ENCODE data around the gene COL4A2. TPM values are rescaled to one million over a fixed set of nuclear protein-coding genes. Genes with fewer than 3 reads are reported as not detected.

The COL4A2 gene
- polyA plus RNA-seq, 12 donors, result 347 to 994 (median 444) TPM

DNA sequence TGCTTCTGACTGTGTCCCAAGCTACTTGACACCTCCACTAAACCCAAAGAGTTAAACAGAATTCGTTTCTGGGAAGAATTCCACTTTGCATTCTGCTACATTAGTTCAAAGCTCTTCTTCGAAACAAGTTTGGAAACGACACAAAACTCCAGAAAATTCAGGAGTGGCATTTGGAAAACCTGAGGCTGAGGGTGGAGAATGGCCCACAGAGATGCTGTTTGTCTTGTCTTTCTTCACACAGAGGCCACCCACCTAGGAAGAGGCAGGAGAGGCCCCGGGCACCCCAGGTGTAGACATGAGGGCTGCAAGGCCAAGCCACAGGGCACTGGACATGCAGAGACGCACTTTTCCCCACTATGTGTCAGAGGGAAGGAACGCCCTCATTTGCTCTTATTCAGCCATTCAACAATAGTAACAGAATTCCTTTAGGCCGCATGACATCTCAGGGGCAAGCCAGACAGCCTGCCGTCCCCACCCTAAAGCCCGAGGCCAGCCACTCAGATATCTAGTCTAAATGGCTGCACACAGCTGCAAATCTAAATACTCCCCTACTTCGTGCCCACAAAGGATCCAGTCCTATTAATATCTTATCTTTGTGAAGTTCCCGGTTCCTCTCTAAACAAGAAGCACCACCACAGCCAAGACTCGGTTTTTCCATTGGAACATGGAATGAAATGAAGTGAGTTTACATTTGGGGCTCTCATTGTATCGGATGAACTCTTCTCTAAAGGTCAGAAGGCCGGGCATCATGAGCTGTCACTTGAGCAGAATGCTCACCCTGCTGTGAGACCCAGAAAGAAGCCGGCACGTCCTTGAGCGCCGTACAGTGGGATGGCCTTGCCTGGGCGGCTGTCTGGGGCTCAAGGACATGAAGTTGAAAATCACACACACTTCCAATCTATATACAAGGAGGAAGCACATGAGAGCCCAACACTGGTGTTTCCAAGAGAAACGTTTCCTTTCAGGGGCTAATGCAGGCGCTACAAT is 20.0 kb upstream of the COL4A2 start:
- no peak for DNase-seq

DNA sequence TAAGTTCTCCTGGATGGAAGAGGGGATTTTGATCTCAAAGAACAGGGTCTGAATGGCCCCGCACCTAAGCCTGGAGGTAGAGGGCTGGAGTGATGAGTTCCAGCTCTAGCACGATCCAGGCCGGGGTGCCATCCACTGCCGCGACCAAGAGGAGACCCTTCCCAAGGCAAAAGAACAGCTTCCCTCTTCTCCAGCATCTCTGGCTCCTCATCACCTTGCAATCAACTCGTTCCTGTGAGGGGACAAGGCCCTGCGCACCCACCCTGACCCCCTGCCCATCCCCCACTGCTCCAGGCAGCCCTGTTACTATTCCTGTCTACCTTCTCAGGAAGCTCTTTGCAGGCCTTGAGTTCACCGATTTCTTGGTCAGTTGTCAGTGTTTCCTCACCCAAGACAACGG is 17.9 kb upstream of the COL4A2 start:
- no peak for DNase-seq

- DNase-seq, result no peak
Measured at GRCh38 chr13:110289661-110290060, 17.4 kb upstream of the COL4A2 start.

- DNase-seq, result no peak
Measured at GRCh38 chr13:110290153-110290552, 16.9 kb upstream of the COL4A2 start.

DNA sequence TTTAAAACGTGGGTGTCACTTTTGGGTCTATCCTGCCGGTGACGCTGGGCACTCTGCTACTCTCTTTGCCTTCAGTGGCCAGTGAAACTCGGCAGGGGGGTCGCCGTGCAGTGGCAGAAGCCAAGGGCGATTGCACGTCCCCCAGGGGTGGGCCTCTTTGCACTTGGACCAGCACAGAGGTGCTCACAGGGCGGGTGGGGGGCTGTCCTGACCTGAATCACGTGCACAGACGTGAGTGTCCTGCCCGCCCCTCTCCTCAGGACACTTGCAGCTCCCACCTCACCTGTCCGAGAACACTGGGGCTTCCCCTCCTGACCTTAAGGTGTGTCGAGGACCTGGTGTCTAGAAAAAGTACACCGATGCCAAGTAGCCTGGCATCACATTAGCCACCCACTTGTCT is 16.3 kb upstream of the COL4A2 start:
- DNase-seq, result no peak

GRCh38 chr13:110291286-110291685 is 15.8 kb upstream of the COL4A2 start:
- no peak for DNase-seq

GRCh38 chr13:110293037-110293436 is 14.0 kb upstream of the COL4A2 start:
- DNase-seq, result no peak

- no peak for DNase-seq
Measured at GRCh38 chr13:110293649-110294048, 13.4 kb upstream of the COL4A2 start.

DNA sequence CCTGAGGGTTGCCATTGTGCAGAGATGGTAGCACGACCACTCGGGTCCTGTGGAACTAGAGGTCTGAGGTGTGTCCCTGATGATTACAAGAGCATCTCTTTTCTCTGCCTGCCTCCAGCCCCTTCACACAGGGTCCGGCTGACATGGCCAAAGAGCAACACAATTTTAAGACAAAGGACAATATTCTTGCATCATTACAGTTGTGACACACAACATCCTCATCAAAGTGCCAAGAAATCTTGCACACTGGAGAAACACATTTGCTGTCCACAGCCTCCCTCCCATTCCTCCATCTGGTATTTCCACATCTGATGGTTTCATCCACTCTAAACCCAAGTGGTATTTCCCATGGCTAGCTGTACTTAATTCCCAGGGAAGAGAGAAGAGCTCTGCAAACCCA is 12.9 kb upstream of the COL4A2 start:
- DNase-seq, result no peak

- DNase-seq, result no peak
Measured at GRCh38 chr13:110294622-110295021, 12.5 kb upstream of the COL4A2 start.

DNA sequence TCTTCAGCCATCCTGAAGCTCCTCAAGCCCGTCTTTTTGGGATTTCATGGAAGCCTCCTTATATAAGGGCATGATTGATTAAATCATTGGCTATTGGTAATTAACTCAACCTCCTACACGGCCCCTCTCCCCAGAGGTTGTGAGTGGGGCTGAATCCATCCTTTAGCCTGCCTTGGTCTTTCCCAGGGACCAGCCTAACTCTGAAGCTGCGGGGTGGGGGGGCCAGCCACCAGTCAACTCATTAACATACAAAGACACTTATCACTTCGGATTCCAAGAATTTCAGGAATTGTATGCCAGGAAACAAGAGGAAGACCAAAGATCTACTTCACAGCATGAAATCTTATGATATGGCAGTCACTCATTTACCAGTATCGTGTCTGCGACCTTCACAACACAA is 10.1 kb upstream of the COL4A2 start:
- DNase-seq, result no peak

- DNase-seq, result no peak
Measured at GRCh38 chr13:110297766-110298504, 9.1 kb upstream of the COL4A2 start.

GRCh38 chr13:110298505-110299282 is 8.4 kb upstream of the COL4A2 start:
- no peak for DNase-seq

DNA sequence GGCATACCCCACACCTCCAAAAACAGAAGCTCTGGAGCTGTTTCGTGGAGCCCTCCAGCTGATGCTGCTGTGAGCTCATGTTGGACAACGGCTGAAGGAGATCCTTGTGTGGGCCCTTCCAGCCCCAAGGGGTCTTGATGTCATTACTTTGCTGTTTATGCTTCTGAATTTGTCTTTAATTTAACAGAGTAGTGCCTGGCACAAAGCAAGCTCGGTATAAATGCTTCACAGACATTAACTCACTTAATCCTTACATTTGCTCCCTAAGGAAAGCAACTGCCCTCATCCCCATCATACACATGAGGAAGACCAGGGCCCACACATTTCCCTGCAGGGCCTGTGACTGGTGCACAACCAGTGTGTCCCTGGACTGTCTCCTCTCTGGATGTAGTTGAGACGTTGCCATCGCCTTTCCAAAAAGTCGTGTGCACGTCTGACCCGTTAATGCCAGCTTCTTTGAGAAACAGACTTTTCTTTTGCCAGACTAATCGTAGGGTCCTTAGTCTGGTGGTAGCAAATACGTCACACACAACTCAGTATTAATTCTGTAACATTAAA is 7.7 kb upstream of the COL4A2 start:
- no peak for DNase-seq

DNA sequence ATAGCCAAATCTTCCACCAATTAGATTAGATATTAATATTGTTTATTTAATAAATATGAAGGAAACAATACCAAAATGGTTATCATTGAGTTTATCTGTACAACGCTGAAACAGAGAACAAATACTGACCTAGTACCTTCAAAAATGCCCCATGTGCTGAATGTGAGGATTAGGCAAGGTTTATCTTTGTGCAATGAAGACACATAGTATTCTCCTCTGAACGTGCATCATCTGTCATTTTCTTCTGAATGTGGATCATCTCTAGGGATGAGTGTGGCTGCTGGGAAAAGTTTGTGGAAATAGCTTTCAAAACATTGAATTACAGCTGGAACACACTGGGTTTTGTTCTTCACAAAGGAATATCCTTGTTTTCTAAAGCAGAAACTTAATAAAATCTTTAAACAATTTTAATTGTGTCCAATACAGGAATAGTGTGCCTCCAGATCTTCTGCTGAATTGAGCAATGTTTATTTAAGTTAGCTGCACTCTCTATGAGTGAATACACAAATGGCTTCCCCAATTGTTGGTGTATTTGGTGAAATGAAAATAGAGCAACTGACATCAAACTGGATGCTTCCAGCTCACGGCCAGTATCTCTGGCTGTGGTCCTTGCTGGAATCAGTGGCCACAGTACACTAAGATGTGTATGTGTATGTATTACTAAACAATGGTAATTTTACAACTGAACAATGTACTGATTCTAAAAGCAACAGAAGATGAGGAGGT is 6.8 kb upstream of the COL4A2 start:
- DNase-seq, result no peak

DNA sequence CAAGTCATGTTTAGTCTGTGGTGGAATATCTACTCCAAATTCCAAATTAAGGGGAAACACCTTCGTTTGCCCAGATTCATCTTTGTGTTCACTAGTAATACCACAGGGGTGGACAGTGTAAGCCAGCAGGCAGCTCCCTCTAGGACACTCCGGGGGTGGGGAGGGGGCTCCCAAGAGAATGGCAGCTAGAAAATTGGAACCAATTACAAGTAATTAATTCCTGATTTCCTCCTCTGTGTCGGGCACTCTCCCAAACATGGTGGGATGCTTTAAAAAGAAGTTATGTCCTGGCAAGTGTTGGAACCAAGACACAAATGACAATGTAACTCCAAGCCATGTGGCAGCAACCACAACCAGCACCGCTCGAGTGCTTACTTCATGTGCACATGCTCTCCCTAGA is 6.0 kb upstream of the COL4A2 start:
- no peak for DNase-seq

GRCh38 chr13:110301606-110302553 is 5.2 kb upstream of the COL4A2 start:
- no peak for DNase-seq

- DNase-seq, result no peak
Measured at GRCh38 chr13:110302997-110303396, 4.1 kb upstream of the COL4A2 start.

DNA sequence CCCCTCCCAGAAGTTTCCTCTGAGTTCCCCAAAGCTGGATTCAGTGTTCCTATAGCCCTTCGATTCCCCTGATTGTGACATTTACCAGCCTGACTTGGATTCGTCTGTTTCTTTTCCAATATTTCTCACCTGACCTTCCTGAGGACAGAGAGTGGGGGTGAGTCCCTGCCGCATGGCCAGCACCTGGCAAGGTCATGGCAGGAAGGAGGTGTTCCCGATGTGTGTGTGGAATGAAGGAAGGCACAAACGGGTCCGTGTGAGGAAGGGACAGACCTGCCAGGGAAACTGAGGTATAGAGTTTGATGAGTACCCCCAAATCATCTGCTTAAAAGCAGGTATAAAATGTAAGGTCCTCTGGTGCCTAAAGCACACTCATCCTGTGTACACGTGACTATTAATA is 3.4 kb upstream of the COL4A2 start:
- DNase-seq, result no peak

DNA sequence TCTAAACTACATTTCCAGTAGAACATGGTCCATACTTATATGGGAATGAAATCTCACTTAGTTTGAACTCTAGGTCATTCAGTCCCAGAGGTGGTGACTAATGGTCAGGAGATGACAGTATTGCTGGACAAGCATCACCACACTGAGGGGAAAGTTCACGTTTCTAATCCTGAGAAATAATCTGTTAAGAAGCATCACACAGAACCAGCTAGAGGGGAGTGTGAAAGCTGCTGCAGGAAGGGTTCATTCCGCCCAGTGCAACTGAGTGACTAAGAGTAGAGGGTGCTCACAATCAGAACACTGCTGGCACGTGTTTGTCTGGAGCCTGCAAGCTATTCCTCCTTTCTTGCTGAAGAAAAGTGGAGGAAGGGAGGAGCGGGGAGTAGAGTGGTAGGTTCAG is 2.8 kb upstream of the COL4A2 start:
- DNase-seq, result no peak
